GM18858 (cell line): ENCODE measurements around the gene DGKH.

Experiments
- ATAC-seq: cut with Tn5 transposase; IDR thresholded peaks from one replicate; pipeline ENCODE4 v1.9.1; 2021; ENCODE audit not compliant: unreplicated experiment

DGKH gene

DNA sequence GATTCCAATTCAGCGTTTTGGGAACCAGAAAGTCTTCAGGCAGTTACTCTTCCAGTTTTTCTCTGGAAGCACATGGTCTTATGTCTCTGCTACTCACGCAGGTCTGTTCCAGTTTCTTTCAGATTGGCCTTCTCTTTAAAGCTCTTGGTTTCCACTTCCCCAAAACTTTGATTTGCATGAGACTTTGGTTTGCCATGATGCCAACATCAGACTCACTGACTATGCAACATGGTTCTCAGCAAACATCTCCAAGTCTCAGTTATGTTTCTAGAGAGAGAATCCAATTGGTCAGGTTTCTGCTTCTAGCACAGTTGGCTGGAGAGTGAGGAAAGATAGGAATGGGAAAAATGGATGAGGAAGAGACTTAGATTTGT lies 226.6 kb downstream of the DGKH start:
- ATAC-seq: peak; percentile 41

DNA sequence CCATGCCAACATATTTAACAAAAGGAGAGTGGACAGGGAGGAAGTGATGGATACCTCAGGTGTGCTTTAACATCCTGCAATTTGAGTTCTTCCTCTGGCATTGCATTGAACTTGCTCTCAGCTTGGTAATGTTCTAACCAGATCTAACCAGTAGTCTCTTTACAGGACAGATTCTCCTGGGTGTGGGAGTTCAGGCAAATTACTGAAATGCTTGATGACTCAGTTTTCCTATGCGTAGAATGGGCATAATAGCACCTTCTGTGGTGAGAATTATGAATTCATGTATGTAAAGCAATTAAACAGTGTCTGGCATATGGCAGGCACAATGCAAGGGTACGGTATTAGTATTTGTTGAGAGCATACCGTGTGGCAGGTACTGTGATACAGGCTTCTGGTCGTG lies 227.1 kb downstream of the DGKH start:
- no peak for ATAC-seq

DNA sequence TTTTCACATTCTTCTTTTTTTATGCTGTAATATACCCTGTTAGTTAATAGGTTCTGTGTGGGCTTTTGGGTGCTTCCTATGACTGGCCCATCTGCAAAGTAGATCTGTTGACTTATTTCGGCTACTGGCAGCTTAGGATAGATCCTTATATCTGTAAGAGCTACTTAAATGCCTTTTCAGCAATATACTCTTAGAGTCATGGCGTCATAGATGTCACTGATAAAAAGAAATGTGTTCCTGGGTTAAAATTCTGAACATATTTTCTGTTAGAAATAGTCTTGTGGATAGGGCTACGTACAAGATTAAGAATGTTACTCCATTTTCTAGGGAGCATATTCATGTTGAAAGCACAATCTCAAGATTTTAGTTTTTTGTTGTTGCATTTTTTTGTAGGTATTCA lies 228.2 kb downstream of the DGKH start:
- ATAC-seq: no peak

DNA sequence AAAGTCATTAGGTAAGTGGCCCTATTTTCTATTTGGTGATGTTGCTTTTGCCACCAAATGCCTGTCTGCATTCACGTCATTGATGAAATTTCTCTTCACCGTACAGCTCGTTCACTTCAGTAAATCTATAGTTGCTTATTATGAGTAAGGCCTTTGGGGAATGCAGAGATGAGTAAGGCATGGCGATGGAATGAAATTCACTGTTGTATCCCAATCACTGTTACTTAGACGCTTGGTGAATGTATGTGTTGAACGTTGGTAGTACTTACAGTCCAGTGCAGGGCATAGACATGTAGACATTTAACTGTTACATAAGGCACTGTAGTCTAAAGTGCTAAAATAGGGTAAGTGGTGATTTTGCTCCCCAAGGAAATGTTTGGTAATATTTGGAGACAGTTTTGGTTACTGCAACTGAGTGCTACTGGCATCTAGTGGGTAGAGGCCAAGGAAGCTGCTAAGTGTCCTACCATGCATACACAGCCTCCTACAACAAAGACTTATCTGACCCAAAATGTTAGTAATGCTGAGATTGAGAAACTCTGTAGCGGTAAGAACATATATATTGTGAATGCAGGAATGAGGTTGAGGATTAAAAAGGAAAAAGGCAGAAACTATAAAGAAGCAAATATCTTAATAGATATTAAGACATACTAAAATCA lies 229.3 kb downstream of the DGKH start:
- ATAC-seq: no peak

DNA sequence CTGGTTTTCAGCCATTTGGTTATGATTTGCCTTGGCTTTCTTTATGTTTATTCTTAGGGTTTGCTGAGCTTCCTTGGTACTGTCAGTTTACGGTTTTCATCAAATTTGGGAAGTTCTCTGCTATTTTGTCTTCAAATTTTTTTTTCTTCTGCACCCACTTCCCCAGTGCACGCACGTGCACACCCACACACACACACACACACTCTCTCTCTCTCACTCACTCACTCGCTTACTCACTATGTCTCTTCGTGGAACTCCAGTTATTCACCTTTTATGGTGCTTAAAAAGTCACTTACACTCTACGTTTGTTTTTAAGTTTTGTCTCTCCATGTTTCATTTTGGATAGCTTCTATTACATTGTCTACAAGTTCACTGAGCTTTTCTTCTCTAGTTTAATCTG lies 230.6 kb downstream of the DGKH start:
- ATAC-seq: no peak

DNA sequence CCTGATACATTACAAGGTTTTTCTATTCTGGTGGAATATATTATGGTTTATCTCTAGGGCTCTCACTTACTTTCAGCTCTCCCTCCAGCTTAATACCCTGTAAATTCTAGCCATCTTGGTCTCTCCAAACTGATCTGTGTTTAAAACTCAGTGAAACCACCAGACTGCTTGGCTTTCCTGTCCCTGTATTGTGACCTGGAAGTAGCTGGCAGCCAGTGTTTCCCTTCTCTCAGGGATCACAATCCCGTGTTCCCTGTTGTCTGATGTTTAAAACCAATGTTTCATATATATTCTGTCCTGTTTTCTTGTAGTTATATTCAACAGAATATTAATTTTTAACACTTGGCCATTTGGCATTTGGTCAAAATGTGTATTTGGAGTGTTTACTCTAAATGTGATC lies 231.5 kb downstream of the DGKH start:
- no peak for ATAC-seq

DNA sequence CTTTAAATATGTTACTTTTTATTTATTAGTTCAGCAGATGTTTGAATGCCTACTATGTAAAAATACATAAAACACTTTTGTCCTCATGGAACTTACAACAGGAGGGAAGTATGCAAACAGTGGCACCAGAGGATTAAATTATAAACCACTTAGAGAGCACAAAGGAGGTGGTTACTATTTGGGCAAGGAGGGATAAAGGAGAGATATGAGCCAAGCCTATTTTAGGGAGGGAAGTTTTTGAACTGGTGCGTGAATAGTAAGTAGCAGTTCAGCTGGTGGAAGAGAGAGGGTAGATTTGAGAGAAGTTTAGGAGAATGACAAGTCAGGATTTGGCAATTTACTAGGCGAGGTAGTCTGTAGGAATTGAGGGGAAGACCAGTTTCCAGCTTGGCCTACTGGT lies 232.1 kb downstream of the DGKH start:
- ATAC-seq: no peak

DNA sequence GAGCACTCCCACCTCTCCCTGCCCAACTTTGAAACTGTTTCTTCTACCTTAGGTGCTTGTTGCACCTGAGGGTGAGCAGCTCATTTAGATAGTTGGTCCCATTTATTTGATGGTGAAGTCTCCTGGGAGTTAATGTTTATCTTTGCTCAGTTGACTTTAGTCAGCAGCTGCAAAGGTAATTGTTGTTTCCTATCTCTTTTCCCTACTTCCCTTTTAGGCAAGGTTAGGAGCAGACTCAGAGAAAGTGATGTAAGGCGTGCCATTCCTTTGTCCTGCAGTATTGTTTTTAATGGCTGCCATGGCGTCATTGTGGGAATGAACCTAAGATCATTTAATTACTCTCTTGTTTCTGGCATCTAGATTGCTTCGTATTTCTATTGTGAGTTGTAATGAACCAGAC lies 235.1 kb downstream of the DGKH start:
- ATAC-seq: no peak

DNA sequence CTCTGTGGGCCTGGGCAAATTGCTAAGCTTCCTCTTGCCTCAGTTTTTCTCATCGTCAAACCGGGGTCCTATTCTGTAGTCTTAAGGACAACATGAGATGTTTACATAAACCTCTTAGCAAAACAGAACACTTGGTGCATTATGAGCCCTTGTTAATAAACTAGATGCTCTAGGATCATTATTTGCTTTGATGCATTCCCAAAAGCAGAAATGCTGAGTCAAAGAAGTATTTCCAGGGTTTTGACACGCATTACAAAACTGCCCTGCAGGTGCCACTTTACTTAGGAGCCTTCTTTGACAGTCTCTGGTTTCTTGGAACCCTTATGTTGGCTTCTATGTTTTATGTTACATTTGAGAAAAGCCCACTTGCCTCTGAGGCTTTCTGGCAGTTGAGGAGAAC lies 235.6 kb downstream of the DGKH start:
- ATAC-seq: no peak
